ENCODE measurements around the gene DHRS11. TPM values are rescaled to one million over a fixed set of nuclear protein-coding genes. Genes with fewer than 3 reads are reported as not detected.

Gene DHRS11
- total and polyA plus RNA-seq, 2 experiments from 2014 or later, result 23.4 to 36.7 TPM

GRCh38 chr17:36647636-36648035 is 56.0 kb downstream of the DHRS11 start:
- H4K20me1 ChIP-seq (replicated peaks; ENCODE audit: insufficient read depth), result no peaks in the 10 kb centered on the region
- peak; percentile 89 for ATAC-seq
- Mint-ChIP-seq H3K4me3 (no peak overlapping the region), H3K36me3 (ENCODE audit: low read depth) (no peaks in the 10 kb centered on the region), H3K27me3 (ENCODE audit: insufficient read depth, low read depth, poor library complexity) (peaks cover 39% of the 10 kb centered on the region), H3K4me1 (peaks cover 39% of the 10 kb centered on the region), H3K9me3 (no peaks in the 10 kb centered on the region), H3K27ac (no peak overlapping the region)
- peaks cover 24% of the 10 kb centered on the region for H3K27me3 ChIP-seq (ENCODE audit: insufficient read depth)
- H3K27ac ChIP-seq (ENCODE audit: low read depth), result no peak overlapping the region
- H2AFZ ChIP-seq, result no peak overlapping the region; the same call in 1 of the 2 replicates
- peaks cover 21% of the 10 kb centered on the region; the same call in 1 of the 2 replicates for H3K4me1 ChIP-seq (ENCODE audit: insufficient read depth)
- H3K4me2 ChIP-seq, result no peak overlapping the region
- no peak for TF ChIP-seq ZNF114 (CRISPR knock-in tag; IDR thresholded peaks at IDR 0.05)
- TF ChIP-seq, protein P1, sequence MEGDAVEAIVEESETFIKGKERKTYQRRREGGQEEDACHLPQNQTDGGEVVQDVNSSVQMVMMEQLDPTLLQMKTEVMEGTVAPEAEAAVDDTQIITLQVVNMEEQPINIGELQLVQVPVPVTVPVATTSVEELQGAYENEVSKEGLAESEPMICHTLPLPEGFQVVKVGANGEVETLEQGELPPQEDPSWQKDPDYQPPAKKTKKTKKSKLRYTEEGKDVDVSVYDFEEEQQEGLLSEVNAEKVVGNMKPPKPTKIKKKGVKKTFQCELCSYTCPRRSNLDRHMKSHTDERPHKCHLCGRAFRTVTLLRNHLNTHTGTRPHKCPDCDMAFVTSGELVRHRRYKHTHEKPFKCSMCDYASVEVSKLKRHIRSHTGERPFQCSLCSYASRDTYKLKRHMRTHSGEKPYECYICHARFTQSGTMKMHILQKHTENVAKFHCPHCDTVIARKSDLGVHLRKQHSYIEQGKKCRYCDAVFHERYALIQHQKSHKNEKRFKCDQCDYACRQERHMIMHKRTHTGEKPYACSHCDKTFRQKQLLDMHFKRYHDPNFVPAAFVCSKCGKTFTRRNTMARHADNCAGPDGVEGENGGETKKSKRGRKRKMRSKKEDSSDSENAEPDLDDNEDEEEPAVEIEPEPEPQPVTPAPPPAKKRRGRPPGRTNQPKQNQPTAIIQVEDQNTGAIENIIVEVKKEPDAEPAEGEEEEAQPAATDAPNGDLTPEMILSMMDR (conservative IDR thresholded peaks at IDR 0.05; ENCODE audit: low read depth in 2 of 2), result peak; percentile 54 to 71
- no peak overlapping the region for H3K4me3 ChIP-seq
- H3K36me3 ChIP-seq (ENCODE audit: insufficient read depth), result no peaks in the 10 kb centered on the region
- H3F3A ChIP-seq (replicated peaks; ENCODE audit: low read depth), result no peaks in the 10 kb centered on the region
- H3K9me2 ChIP-seq (ENCODE audit: insufficient read depth), result no peaks in the 10 kb centered on the region
- peak; percentile 74 for DNase-seq (ENCODE audit: low spot score)
- H3K79me2 ChIP-seq (replicated peaks; ENCODE audit: insufficient read depth), result no peaks in the 10 kb centered on the region

DNA sequence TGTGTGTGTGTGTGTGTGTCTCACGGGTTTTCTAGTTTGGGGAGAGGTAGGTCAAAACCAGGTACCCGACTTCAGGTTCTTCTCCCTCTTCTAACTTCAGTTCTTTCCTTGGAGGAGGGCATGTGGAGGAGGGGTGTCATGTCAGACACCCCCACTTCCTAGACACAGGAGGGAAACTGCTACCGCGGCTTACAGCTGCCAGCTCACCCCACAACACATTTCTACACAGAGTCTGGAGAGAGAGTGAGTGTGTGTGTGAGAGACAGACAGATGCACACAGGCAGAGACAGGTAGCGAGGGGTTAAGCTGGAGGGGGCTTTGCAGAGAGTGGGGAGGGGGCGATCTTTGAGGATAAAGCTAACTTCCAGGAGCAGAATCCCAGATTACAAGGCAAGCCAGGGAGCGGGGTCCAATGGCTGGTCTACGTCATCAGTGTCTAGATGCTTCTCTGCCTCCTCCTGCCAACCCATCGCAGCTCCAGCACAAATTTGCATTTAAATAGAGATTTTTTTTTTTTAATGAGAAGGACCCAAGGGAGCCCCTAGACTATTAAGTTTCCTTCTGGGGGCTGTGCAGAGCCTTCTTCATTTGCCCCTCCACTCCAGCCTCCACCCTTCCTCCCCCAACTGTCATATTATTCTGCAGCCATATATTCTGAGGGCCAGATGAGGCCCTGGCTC is 58.6 kb downstream of the DHRS11 start:
- H3F3A ChIP-seq (replicated peaks; ENCODE audit: low read depth), result no peaks in the 10 kb centered on the region
- 0 out of 2 replicates have a peak overlapping the region, but pooled peaks have one; percentile 28 for H2AFZ ChIP-seq
- peaks cover 36% of the 10 kb centered on the region for H3K4me1 Mint-ChIP-seq
- peaks cover 21% of the 10 kb centered on the region; the same call in 1 of the 2 replicates for H3K4me1 ChIP-seq (ENCODE audit: insufficient read depth)
- no peak overlapping the region; the same call in 2 of the 3 replicates for H3K4me3 Mint-ChIP-seq
- no peaks in the 10 kb centered on the region for H3K27me3 ChIP-seq (ENCODE audit: insufficient read depth)
- no peaks in the 10 kb centered on the region for H3K36me3 ChIP-seq (ENCODE audit: insufficient read depth)
- no peaks in the 10 kb centered on the region for H3K9me3 Mint-ChIP-seq
- no peaks in the 10 kb centered on the region for H4K20me1 ChIP-seq (replicated peaks; ENCODE audit: insufficient read depth)
- H3K36me3 Mint-ChIP-seq (ENCODE audit: low read depth), result no peaks in the 10 kb centered on the region
- H3K4me3 ChIP-seq, result no peak overlapping the region
- ATAC-seq (no peak), DNase-seq (ENCODE audit: low spot score) (no peak)
- H3K27ac ChIP-seq (ENCODE audit: low read depth), result no peak overlapping the region
- H3K27ac Mint-ChIP-seq, result 0 out of 2 replicates have a peak overlapping the region, but pooled peaks have one; percentile 29
- no peaks in the 10 kb centered on the region for H3K9me2 ChIP-seq (ENCODE audit: insufficient read depth)
- peak overlapping the region; percentile 60; the same call in 1 of the 2 replicates for H3K4me2 ChIP-seq
- H3K79me2 ChIP-seq (replicated peaks; ENCODE audit: insufficient read depth), result no peaks in the 10 kb centered on the region
- peaks cover 20% of the 10 kb centered on the region for H3K27me3 Mint-ChIP-seq (ENCODE audit: insufficient read depth, low read depth, poor library complexity)
- TF ChIP-seq REST (IDR thresholded peaks at IDR 0.05; ENCODE audit: unreplicated experiment) (no peak), NANOG (IDR thresholded peaks at IDR 0.05; ENCODE audit: borderline replicate concordance) (no peak), ZNF331 (CRISPR knock-in tag; IDR thresholded peaks at IDR 0.05; ENCODE audit: low read depth) (no peak), ZNF462 (CRISPR knock-in tag; IDR thresholded peaks at IDR 0.05) (no peak), JUNB (IDR thresholded peaks at IDR 0.05; ENCODE audit: unreplicated experiment) (no peak)
